ENCODE results near the gene MIOS.

MIOS gene

GRCh38 chr7:7630626-7631329, 64.1 kb downstream of the MIOS start:
- no peak for TF ChIP-seq CTCF (conservative IDR thresholded peaks at IDR 0.05; ENCODE audit: low read length)
- no peak for TF ChIP-seq EZH2phosphoT487 (IDR thresholded peaks at IDR 0.05; ENCODE audit: borderline replicate concordance)
- Histone ChIP-seq H3K4me1 (ENCODE audit: insufficient read depth, low read length, poor library complexity, severe bottlenecking) (no peaks in the 10 kb centered on the region), H3K36me3 (ENCODE audit: insufficient read depth, low read length) (no peaks in the 10 kb centered on the region), H3K4me3 (ENCODE audit: low read length, poor library complexity, severe bottlenecking) (no peak overlapping the region), H3K4me2 (ENCODE audit: low read depth, low read length, poor library complexity, severe bottlenecking) (no peak overlapping the region), H2AFZ (ENCODE audit: low read length) (no peak overlapping the region), H3K27me3 (ENCODE audit: insufficient read depth, low read length, poor library complexity, severe bottlenecking) (no peaks in the 10 kb centered on the region), H3K9ac (ENCODE audit: low read depth, low read length, poor library complexity, severe bottlenecking) (no peak overlapping the region), H3K9me3 (ENCODE audit: insufficient read depth, low read depth, low read length) (no peaks in the 10 kb centered on the region), H3K9me2 (replicated peaks; ENCODE audit: low read depth, low read length) (no peaks in the 10 kb centered on the region), H3F3A (ENCODE audit: low read depth) (no peaks in the 10 kb centered on the region), H3K79me2 (ENCODE audit: insufficient read depth, low read length) (no peaks in the 10 kb centered on the region), H4K20me1 (ENCODE audit: insufficient read depth, low read length, poor library complexity, severe bottlenecking) (no peaks in the 10 kb centered on the region)

GRCh38 chr7:7639421-7639820, 72.7 kb downstream of the MIOS start:
- Histone ChIP-seq H3K4me1 (ENCODE audit: insufficient read depth, low read length, poor library complexity, severe bottlenecking) (peaks cover 31% of the 10 kb centered on the region), H3K36me3 (ENCODE audit: insufficient read depth, low read length) (no peaks in the 10 kb centered on the region), H3K79me2 (ENCODE audit: insufficient read depth, low read length) (peaks cover 41% of the 10 kb centered on the region), H3K4me2 (ENCODE audit: low read depth, low read length, poor library complexity, severe bottlenecking) (peak overlapping the region; percentile 91), H4K20me1 (ENCODE audit: insufficient read depth, low read length, poor library complexity, severe bottlenecking) (no peaks in the 10 kb centered on the region), H3K9me2 (replicated peaks; ENCODE audit: low read depth, low read length) (no peaks in the 10 kb centered on the region), H2AFZ (ENCODE audit: low read length) (peak overlapping the region; percentile 81), H3F3A (ENCODE audit: low read depth) (no peaks in the 10 kb centered on the region), H3K27me3 (ENCODE audit: insufficient read depth, low read length, poor library complexity, severe bottlenecking) (no peaks in the 10 kb centered on the region), H3K9me3 (ENCODE audit: insufficient read depth, low read depth, low read length) (no peaks in the 10 kb centered on the region), H3K9ac (ENCODE audit: low read depth, low read length, poor library complexity, severe bottlenecking) (peak overlapping the region; percentile 82), H3K4me3 (ENCODE audit: low read length, poor library complexity, severe bottlenecking) (peak overlapping the region; percentile 80)
- no peak for TF ChIP-seq EZH2phosphoT487 (IDR thresholded peaks at IDR 0.05; ENCODE audit: borderline replicate concordance)

GRCh38 chr7:7639847-7640220, 73.2 kb downstream of the MIOS start:
- Histone ChIP-seq H3K9me2 (replicated peaks; ENCODE audit: low read depth, low read length) (no peaks in the 10 kb centered on the region), H3K4me1 (ENCODE audit: insufficient read depth, low read length, poor library complexity, severe bottlenecking) (peaks cover 31% of the 10 kb centered on the region), H3K9me3 (ENCODE audit: insufficient read depth, low read depth, low read length) (no peaks in the 10 kb centered on the region), H3F3A (ENCODE audit: low read depth) (no peaks in the 10 kb centered on the region), H3K79me2 (ENCODE audit: insufficient read depth, low read length) (peaks cover 41% of the 10 kb centered on the region), H3K4me2 (ENCODE audit: low read depth, low read length, poor library complexity, severe bottlenecking) (peak overlapping the region; percentile 91), H4K20me1 (ENCODE audit: insufficient read depth, low read length, poor library complexity, severe bottlenecking) (no peaks in the 10 kb centered on the region), H3K36me3 (ENCODE audit: insufficient read depth, low read length) (no peaks in the 10 kb centered on the region), H2AFZ (ENCODE audit: low read length) (peak overlapping the region; percentile 81), H3K27me3 (ENCODE audit: insufficient read depth, low read length, poor library complexity, severe bottlenecking) (no peaks in the 10 kb centered on the region), H3K4me3 (ENCODE audit: low read length, poor library complexity, severe bottlenecking) (peak overlapping the region; percentile 80), H3K9ac (ENCODE audit: low read depth, low read length, poor library complexity, severe bottlenecking) (peak overlapping the region; percentile 82)
- no peak for TF ChIP-seq EZH2phosphoT487 (IDR thresholded peaks at IDR 0.05; ENCODE audit: borderline replicate concordance)
- TF ChIP-seq CTCF (conservative IDR thresholded peaks at IDR 0.05; ENCODE audit: low read length): no peak
